Tongue (tissue), 2 donors: ENCODE data around the gene MCTP1. TPM values are rescaled to one million over a fixed set of nuclear protein-coding genes. Genes with fewer than 3 reads are reported as not detected.
A peak's percentile ranks its signal among the peaks of the same experiment; 100 is the strongest.

Experiments used
- DNase-seq: peaks from one replicate; pipeline ENCODE4 v3.0.0-alpha.2; 2015
- total RNA-seq: library from RNA; depleted of rRNA; stranded (reverse); fragments of >200 nt; gene quantifications from one replicate; pipeline ENCODE4 v1.2.3, GENCODE V29; 2014

MCTP1 gene
- total RNA-seq, 1 donor from 2014 or later: 41.4 TPM

DNA sequence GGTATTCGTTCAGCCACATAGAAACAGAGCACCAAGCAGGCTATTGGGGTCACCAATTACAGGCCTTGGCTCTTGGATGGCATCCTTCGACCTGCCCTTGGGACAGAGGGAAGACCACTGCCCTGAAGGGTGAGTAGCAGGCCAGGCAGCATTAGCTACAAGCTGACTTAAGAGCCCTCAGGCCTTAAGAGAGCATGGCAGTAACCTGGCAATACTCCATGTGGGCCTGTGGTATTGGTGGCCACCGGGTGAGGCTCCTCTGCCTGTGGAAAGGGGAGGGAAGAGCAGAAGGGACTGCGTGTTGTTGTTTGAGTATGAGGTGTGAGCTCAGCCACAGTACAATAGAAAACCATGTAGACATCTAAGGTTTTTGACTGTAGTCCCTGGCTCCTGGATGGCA lies 170.6 kb downstream of the MCTP1 start:
- DNase-seq: no peak

DNA sequence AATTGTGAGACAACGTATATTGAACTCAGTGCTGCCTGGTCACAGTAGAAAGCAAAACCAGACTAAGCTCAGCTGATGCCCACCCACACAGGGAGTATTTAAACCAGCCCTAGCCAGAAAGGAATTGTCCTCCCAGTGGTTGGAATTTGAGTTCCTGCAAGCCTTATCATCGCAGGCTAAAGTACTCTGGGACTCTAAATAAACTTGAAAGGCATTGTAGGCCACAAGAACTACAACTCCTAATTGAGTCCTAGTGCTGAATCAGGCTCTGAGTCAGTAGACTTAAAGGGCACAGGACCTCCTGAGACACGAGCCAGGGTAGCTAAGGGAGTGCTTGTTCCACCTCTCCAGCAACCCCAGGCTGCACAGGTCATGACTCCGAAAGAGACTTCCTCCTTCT lies 171.4 kb downstream of the MCTP1 start:
- no peak for DNase-seq

DNA sequence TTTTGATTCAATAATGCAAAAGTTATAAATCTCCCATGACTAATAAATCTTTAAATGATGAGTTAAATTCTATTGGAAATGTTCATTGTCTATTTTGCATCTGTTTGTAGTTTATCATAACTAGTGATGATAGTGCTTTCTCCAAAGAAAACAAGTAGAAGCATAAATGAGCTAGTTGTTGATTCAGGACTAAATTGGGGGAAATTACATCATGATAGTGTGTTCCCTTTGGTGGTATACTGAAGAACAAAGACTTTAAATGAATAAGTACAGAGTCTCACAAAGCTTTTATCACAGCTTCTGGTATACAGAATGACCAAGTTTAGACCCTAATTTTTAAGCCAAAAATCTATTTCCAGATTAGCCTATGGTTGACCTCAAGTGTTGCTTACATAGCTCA lies 173.8 kb downstream of the MCTP1 start:
- no peak for DNase-seq

- DNase-seq: no peak
Measured at GRCh38 chr5:95110118-95110517, 174.8 kb downstream of the MCTP1 start.

- DNase-seq: no peak
Measured at GRCh38 chr5:95107138-95107537, 177.8 kb downstream of the MCTP1 start.

GRCh38 chr5:95105638-95106037 lies 179.3 kb downstream of the MCTP1 start:
- DNase-seq: no peak

GRCh38 chr5:95102687-95103086 lies 182.2 kb downstream of the MCTP1 start:
- no peak for DNase-seq

GRCh38 chr5:95102080-95102479 lies 182.8 kb downstream of the MCTP1 start:
- peak; percentile 55 for DNase-seq

- DNase-seq: no peak
Measured at GRCh38 chr5:95100551-95100950, 184.3 kb downstream of the MCTP1 start.

DNA sequence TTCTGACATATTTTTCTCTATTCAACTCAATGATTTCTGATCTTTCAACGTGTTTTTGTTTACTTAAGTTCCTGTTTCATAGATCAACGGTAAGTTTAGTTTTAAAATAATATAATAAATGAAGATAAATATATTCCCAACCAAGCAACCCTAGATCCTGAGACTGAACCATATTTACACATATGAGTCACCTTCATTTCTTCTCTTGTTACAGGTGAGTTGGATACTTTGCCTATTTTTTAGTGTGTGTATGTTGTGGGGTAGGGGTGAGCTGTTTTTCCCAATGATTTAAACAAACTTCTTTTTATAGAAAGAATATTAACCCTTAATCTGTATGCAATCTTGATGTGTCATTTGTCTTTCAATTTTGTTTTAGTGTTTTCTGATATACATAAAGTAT lies 186.9 kb downstream of the MCTP1 start:
- no peak for DNase-seq

DNA sequence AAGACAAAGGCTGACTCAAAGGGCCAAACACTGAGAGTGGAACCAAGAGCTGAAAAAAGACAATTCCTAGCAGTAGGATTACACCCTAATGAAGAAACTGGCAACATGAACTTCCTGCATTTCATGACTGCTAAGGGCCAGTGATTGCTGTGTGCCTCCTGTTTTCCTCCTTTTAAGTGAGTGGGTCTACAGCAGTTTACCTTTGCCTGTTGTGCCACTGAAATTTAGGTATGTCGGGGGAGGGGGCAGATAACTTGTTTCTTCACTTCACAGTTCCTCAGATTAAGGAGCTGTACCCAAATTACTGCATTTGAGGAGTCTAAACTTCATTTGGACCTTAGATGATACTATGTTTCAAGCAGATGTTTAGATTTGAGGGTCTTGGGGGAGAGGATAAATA lies 191.7 kb downstream of the MCTP1 start:
- DNase-seq: no peak

GRCh38 chr5:95090774-95091173 lies 194.1 kb downstream of the MCTP1 start:
- no peak for DNase-seq

DNA sequence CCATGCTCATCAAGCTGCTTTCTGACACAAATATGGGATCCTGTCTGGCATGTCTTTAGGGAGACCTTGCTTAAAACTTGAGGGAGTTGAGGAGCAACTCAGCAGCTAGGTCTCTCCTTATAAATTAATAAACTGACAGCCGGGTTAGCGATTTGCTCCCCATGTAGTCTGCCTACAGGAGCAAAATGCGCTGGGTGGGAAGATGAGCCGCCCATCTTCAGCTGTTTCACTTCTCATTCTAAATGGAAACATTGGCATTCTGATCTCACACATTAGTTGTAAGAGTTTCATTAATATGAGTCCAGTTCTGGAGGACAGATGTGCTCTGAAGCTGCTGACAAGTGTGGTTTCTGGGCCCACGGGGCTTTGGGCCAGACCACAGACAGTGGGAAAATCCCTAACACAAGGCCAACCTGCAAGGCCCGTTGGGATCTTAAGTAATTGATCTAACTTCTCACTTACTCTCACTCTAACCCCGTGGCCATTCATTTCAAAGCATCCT lies 197.0 kb downstream of the MCTP1 start:
- no peak for DNase-seq

GRCh38 chr5:95086927-95087815 lies 197.7 kb downstream of the MCTP1 start:
- no peak for DNase-seq

GRCh38 chr5:95084757-95085156 lies 200.1 kb downstream of the MCTP1 start:
- no peak for DNase-seq

DNA sequence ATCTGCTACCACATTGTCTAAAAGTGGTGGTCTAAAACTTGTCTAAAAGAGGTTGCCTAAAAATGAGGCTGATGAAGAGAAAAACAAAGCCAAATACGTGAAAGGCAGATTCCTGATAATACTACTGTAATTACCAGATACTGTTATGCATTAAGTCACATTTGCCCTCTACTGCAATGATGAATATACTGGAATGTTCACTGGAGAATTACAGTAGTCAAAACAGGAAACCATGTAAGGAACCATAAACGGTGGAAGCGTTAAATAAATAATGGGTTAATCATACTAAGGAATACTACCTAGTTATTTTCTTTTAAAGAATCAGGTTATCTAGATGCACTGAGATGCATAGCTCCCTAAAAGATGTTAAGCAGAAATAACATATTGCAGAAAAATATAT lies 201.3 kb downstream of the MCTP1 start:
- no peak for DNase-seq

DNA sequence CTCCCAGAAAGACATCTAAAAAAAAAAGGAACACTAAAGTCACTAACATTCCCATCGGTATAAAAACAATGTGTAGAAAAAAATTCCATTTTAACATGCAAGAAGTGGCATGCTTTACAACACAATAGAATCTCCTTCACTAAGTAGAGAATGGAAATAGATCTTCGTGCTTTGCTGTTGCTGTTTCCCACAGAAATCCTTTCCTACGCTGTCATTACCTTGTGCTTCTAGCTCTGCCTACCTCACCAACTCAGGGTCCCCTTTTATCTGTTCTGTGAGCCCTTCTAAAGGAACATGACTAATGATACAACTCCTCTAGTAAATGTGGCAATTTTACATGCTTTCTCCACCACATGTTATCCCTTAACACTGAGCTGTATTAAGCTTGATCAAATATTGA lies 202.9 kb downstream of the MCTP1 start:
- DNase-seq: no peak

DNA sequence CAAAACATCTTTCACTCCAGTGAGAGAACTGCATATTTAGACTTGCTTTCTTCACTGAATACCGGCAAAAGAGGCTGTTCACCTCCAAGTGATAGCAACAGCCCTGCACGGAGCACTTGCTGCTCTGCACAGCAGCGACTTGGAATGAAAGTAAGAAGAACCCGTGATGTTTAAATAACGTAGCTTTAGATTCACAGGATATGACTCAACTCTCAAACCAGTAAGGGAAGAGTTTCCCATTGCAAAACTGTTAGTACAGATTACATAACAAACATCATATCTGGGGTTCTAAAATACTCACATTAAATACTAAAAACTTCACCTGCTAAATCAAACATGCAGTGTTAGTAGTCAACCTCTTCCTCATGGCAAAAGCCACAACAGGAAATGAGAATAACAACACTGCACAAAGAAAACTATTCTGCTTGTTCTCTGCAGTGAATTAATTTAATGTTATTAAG lies 203.4 kb downstream of the MCTP1 start:
- no peak for DNase-seq

DNA sequence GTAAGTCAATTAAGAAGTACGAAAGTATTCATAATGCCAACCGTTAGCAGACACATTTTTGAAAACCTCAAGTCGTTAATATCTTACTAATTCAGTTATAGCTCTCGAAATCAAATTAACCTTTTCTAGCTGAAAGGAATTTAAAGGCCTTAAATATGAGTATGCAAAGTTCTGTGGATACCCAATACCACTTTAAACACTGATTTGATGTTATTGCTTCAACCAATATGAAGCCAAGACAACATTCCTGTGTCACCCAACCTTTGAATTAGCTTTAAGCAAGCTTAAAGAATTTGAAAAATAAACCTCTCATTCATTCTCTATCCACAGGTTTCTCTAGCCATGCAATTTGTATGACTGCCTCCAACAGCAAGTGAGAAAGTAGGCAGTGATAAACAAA lies 204.5 kb downstream of the MCTP1 start:
- DNase-seq: no peak

DNA sequence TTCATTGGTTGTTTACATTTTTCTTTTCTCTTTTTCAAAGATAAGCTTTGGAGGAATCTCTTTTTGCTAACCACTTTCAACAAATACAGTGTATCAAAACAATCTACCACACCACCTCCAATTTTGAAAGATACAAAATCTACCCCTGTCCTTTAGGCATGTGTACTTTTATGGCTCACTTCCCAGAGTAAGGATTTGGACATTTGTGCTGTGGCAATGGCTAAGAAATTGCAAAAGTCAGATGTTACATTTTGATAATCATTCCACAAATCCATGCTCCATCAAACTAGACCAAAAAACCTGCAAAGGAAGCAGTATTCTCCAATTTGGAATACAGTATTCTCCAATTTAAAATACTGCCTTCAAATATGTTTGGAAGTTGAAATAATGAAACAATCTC lies 204.9 kb downstream of the MCTP1 start:
- no peak for DNase-seq

DNA sequence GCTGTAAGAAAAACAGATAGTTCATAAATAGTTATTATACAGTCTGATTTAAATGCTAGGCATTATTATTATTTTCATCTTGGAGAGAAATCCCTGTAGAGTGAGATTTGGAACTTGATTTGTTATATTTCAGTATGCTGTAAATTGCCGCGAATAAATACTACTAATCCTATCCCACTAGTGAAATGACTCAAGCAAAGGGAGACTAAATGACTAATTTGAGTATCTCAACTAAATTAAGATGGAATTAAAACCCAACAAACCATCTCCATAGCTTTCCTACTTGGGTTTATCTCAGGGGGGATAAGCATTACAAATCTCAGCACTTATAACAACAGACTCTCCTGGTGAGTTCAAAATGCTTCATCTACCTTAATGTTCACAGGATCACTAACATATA lies 206.0 kb downstream of the MCTP1 start:
- no peak for DNase-seq

GRCh38 chr5:95076395-95077185 lies 208.3 kb downstream of the MCTP1 start:
- DNase-seq: no peak

GRCh38 chr5:95075111-95075510 lies 209.8 kb downstream of the MCTP1 start:
- no peak for DNase-seq
